Spleen (tissue), 11 donors: ENCODE results near the gene GDPD3. TPM values are rescaled to one million over a fixed set of nuclear protein-coding genes. Genes with fewer than 3 reads are reported as not detected.

Experiments used
- DNase-seq: peaks from one replicate; pipeline ENCODE4 v3.0.0-alpha.2; 2020
- H3K27ac ChIP-seq, 8 donors: fragments of 200-600 bp; sonication (generic) in 7 of 8; 1 replicate in 4 of 8; 2 replicates in 4 of 8; pipeline versions ENCODE4 v1.5.0 to v1.8.0; 2016 to 2021; ENCODE audit warnings: inconsistent platforms in 4 of 8, mild to moderate bottlenecking in 4 of 8, moderate library complexity in 1 of 8
- H3K27me3 ChIP-seq, 7 donors: fragments of 200-600 bp; sonication (generic) in 6 of 7; replicated peaks in 1 of 7; 1 replicate in 4 of 7; 2 replicates in 3 of 7; pipeline versions ENCODE4 v1.5.0 to v1.8.0; 2016 to 2021; ENCODE audit warnings: inconsistent platforms in 3 of 7, mild to moderate bottlenecking in 1 of 7
- H3K36me3 ChIP-seq, 6 donors: fragments of 200-600 bp; sonication (generic) in 5 of 6; 1 replicate in 4 of 6; 2 replicates in 2 of 6; pipeline versions ENCODE4 v1.5.0 to v1.8.0; 2016 to 2021; ENCODE audit warnings: inconsistent platforms in 2 of 6
- H3K4me1 ChIP-seq, 6 donors: fragments of 200-600 bp; sonication (generic) in 5 of 6; 1 replicate in 3 of 6; 2 replicates in 3 of 6; pipeline versions ENCODE4 v1.5.0 to v1.8.0; 2016 to 2021; ENCODE audit warnings: inconsistent platforms in 3 of 6
- H3K4me3 ChIP-seq, 8 donors: fragments of 200-600 bp; sonication (generic) in 7 of 8; 1 replicate in 4 of 8; 2 replicates in 4 of 8; pipeline versions ENCODE4 v1.5.0 to v1.8.0; 2016 to 2021; ENCODE audit warnings: inconsistent platforms in 4 of 8, mild to moderate bottlenecking in 4 of 8, moderate library complexity in 2 of 8
- H3K9me3 ChIP-seq, 8 donors: fragments of 200-600 bp; sonication (generic) in 7 of 8; 1 replicate in 4 of 8; 2 replicates in 4 of 8; pipeline versions ENCODE4 v1.5.0 to v1.8.0; 2016 to 2021; ENCODE audit warnings: inconsistent platforms in 4 of 8
- POLR2A ChIP-seq, 3 donors: fragments of 450-650 bp; IDR thresholded peaks; one replicate each; pipeline ENCODE4 v1.5.1; 2017; ENCODE audit warnings: antibody characterized with exemption in 3 of 3, mild to moderate bottlenecking in 1 of 3
- POLR2AphosphoS5 ChIP-seq, 3 donors: sonication (generic); formaldehyde crosslinking; IDR thresholded peaks; one replicate each; pipeline ENCODE4 v1.5.1; 2017; ENCODE audit warnings: antibody characterized with exemption in 3 of 3
- WGBS, 5 donors: extraction: QIAGEN DNeasy Blood & Tissue Kit in 3 of 5; methylation state at CpG; one replicate each; pipeline versions ENCODE4 v1.1.5 to v1.1.7; 2013 to 2018; 5-methylcytosine and 5-hydroxymethylcytosine counted together
- intact Hi-C: fragments of 100-400 bp; cut with DNase I; formaldehyde crosslinking; loops from one replicate; pipeline ENCODE4 v1.15.0; 2023; ENCODE audit warnings: low total_unique reads
- polyA plus RNA-seq, 3 donors: library from polyadenylated mRNA; stranded (reverse); fragments of 200-250 nt; gene quantifications; one replicate each; pipeline ENCODE4 v1.2.1, GENCODE V29; 2013
- total RNA-seq, 7 donors: library from RNA; depleted of rRNA in 3 of 7; stranded (reverse); fragments of >200 nt in 3 of 7; fragmentation: NEBNext Ultra II Directional in 4 of 7; extraction: Animal tissue kit (Norgen Biotek cat#: 25700) in 4 of 7; gene quantifications; one replicate each; pipeline versions ENCODE4 v1.1.0 to v1.2.1, GENCODE V29; 2016 to 2021
- TF ChIP-seq, protein P1 (sequence below), 11 experiments: fragments of 200-600 bp in 7 of 11; fragments of 450-650 bp in 4 of 11; sonication (generic) in 4 of 11; IDR thresholded peaks in 8 of 11; conservative IDR thresholded peaks in 3 of 11; 1 replicate in 7 of 11; 2 replicates in 4 of 11; pipeline versions ENCODE4 v1.4.0 to v1.8.0; 2016 to 2021; ENCODE audit warnings: antibody characterized with exemption in 11 of 11, inconsistent platforms in 4 of 11, mild to moderate bottlenecking in 1 of 11
- donor health status: healthy with polysubstance abuse.
- donor health status: DM: no; HTN: no; CAD: no; lungs with moderate emphysema.
- donor health status: DM: no; HTN: no; CAD: no.
- donor health status: Bipolar disorder and iron deficiency.
- donor health status: healthy.
- donor health status: DM: no; HTN: no; CAD: no.
- donor health status: DM: yes; HTN: yes; CAD: no.

Gene GDPD3
- total and polyA plus RNA-seq, 10 donors: 4.3 to 18.0 (median 10.7) TPM

GRCh38 chr16:30060346-30060745, 53.0 kb downstream of the GDPD3 start:
- H3K27ac ChIP-seq: no peak overlapping the region
- intact Hi-C loops: no loop called here
- DNase-seq: no peak
- TF ChIP-seq POLR2AphosphoS5 (IDR thresholded peaks at IDR 0.05) (no peak), POLR2A (IDR thresholded peaks at IDR 0.05) (no peak)
- TF ChIP-seq, protein P1, sequence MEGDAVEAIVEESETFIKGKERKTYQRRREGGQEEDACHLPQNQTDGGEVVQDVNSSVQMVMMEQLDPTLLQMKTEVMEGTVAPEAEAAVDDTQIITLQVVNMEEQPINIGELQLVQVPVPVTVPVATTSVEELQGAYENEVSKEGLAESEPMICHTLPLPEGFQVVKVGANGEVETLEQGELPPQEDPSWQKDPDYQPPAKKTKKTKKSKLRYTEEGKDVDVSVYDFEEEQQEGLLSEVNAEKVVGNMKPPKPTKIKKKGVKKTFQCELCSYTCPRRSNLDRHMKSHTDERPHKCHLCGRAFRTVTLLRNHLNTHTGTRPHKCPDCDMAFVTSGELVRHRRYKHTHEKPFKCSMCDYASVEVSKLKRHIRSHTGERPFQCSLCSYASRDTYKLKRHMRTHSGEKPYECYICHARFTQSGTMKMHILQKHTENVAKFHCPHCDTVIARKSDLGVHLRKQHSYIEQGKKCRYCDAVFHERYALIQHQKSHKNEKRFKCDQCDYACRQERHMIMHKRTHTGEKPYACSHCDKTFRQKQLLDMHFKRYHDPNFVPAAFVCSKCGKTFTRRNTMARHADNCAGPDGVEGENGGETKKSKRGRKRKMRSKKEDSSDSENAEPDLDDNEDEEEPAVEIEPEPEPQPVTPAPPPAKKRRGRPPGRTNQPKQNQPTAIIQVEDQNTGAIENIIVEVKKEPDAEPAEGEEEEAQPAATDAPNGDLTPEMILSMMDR (IDR thresholded peaks at IDR 0.05 in 8 of 11, conservative IDR thresholded peaks at IDR 0.05 in 3 of 11): no peak
- 79 to 89% (median 87%) methylated on average over 4 of the region's 4 CpGs for WGBS, 5 donors
- peaks cover 8 to 26% (median 15%) of the 10 kb centered on the region in 6 donors for H3K4me1 ChIP-seq
- no peaks in the 10 kb centered on the region for H3K36me3 ChIP-seq
- no peaks in the 10 kb centered on the region for H3K9me3 ChIP-seq
- H3K27me3 ChIP-seq: no peaks in the 10 kb centered on the region
- H3K4me3 ChIP-seq: no peak overlapping the region

DNA sequence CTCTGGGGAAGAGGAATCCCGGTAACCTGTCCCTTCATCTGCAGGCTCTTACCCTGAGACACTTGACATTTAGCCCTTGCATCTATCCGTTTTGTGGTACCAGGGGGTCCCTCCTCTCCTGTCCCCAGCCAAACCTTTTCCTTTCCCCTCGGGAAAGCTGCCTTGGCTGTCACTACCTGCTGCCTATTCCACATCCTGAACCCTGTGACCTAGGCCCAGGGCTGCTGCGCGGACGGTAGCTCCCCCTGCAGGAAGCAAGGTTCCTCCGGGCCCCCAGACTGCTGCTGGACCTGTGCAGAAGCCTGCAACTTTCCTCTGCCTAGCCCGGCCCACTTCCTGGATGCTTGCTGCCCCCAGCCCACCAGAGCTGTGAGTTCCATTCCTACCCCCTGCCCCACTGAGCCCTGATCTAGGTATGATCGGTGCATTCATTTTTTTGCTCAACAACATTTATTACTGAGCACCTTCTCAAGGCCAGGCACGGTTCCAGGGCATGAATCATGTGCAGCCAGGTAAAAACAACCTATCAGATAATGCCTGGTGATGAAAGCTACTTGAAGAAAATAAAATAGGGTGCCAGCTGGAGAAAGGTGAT, 58.3 kb downstream of the GDPD3 start:
- Histone ChIP-seq H3K4me1 (peaks cover 6 to 37% (median 20%) of the 10 kb centered on the region in 6 donors), H3K4me3 (no peak overlapping the region), H3K36me3 (no peaks in the 10 kb centered on the region), H3K27ac (no peak overlapping the region), H3K9me3 (no peaks in the 10 kb centered on the region), H3K27me3 (no peaks in the 10 kb centered on the region)
- TF ChIP-seq, protein P1 (IDR thresholded peaks at IDR 0.05 in 8 of 11, conservative IDR thresholded peaks at IDR 0.05 in 3 of 11): peak in 9 of 11 experiments; percentile 14 to 61 (median 34)
- TF ChIP-seq POLR2A (IDR thresholded peaks at IDR 0.05) (no peak), POLR2AphosphoS5 (IDR thresholded peaks at IDR 0.05) (no peak)
- WGBS, 5 donors: 32 to 48% (median 38%) methylated on average over 7 to 10 of the region's 10 CpGs
- intact Hi-C loops: no loop called here
- peak; percentile 81 for DNase-seq

Other genes with a start within 250 kb of the GDPD3 start
- gene SEZ6L2, start 214.0 kb downstream of the GDPD3 start, total RNA-seq: 1 to 10 TPM; 1.9 to 4.1 (median 2.7) TPM
- 1 to 10 TPM in 1 of 3 donors, under 1 TPM in 2; 0.35 to 1.4 (median 0.54) TPM for gene SEZ6L2, start 214.0 kb downstream of the GDPD3 start, polyA plus RNA-seq
- gene ASPHD1, start 213.0 kb downstream of the GDPD3 start, total RNA-seq: under 1 TPM in 3 of 7 donors, not detected in 4; 0.51 to 0.87 (median 0.66) TPM
- 1 to 10 TPM in 1 of 3 donors, under 1 TPM in 2; 0.28 to 1.6 (median 0.99) TPM for gene ASPHD1, start 213.0 kb downstream of the GDPD3 start, polyA plus RNA-seq
- gene KCTD13, start 187.3 kb downstream of the GDPD3 start, total RNA-seq: 10 to 100 TPM; 20.7 to 59.3 (median 34.7) TPM
- gene KCTD13, start 187.3 kb downstream of the GDPD3 start, polyA plus RNA-seq: 10 to 100 TPM; 11.2 to 18.9 (median 15.3) TPM
- gene TMEM219, start 151.5 kb downstream of the GDPD3 start, total RNA-seq: 100 to 1,000 TPM in 5 of 7 donors, 10 to 100 TPM in 2; 89.3 to 135 (median 107) TPM
- gene TMEM219, start 151.5 kb downstream of the GDPD3 start, polyA plus RNA-seq: 100 to 1,000 TPM; 144 to 191 (median 155) TPM
- 10 to 100 TPM; 60.0 to 96.5 (median 78.6) TPM for gene TAOK2, start 139.7 kb downstream of the GDPD3 start, total RNA-seq
- 10 to 100 TPM; 13.2 to 52.0 (median 18.5) TPM for gene TAOK2, start 139.7 kb downstream of the GDPD3 start, polyA plus RNA-seq
- gene HIRIP3, start 117.9 kb downstream of the GDPD3 start, total RNA-seq: 10 to 100 TPM in 6 of 7 donors, 1 to 10 TPM in 1; 10.0 to 17.7 (median 13.4) TPM
- gene HIRIP3, start 117.9 kb downstream of the GDPD3 start, polyA plus RNA-seq: 10 to 100 TPM; 12.5 to 16.1 (median 15.5) TPM
- 10 to 100 TPM; 62.6 to 89.5 (median 72.6) TPM for gene INO80E, start 117.3 kb downstream of the GDPD3 start, total RNA-seq
- gene INO80E, start 117.3 kb downstream of the GDPD3 start, polyA plus RNA-seq: 10 to 100 TPM; 47.9 to 93.3 (median 57.1) TPM
- 1 to 10 TPM in 6 of 7 donors, under 1 TPM in 1; 0.74 to 4.2 (median 2.5) TPM for gene DOC2A, start 102.5 kb downstream of the GDPD3 start, total RNA-seq
- 1 to 10 TPM; 2.0 to 4.8 (median 2.3) TPM for gene DOC2A, start 102.5 kb downstream of the GDPD3 start, polyA plus RNA-seq
- gene C16orf92, start 90.3 kb downstream of the GDPD3 start, total RNA-seq: not detected
- not detected for gene C16orf92, start 90.3 kb downstream of the GDPD3 start, polyA plus RNA-seq
- gene TLCD3B, start 82.3 kb downstream of the GDPD3 start, total RNA-seq: not detected
- under 1 TPM in 2 of 3 donors, not detected in 1; 0.09 to 0.10 TPM for gene TLCD3B, start 82.3 kb downstream of the GDPD3 start, polyA plus RNA-seq
- gene ALDOA, start 47.8 kb downstream of the GDPD3 start, total RNA-seq: 100 to 1,000 TPM; 579 to 880 (median 622) TPM
- gene ALDOA, start 47.8 kb downstream of the GDPD3 start, polyA plus RNA-seq: 100 to 1,000 TPM; 424 to 551 (median 496) TPM
- 10 to 100 TPM; 43.9 to 88.6 (median 74.8) TPM for gene PPP4C, start 37.5 kb downstream of the GDPD3 start, total RNA-seq
- gene PPP4C, start 37.5 kb downstream of the GDPD3 start, polyA plus RNA-seq: 100 to 1,000 TPM in 1 of 3 donors, 10 to 100 TPM in 2; 73.0 to 128 (median 91.1) TPM
- 1 to 10 TPM in 5 of 7 donors, under 1 TPM in 1, not detected in 1; 0.66 to 3.4 (median 2.2) TPM for gene TBX6, start 21.6 kb downstream of the GDPD3 start, total RNA-seq
- 1 to 10 TPM; 1.4 to 2.2 (median 1.6) TPM for gene TBX6, start 21.6 kb downstream of the GDPD3 start, polyA plus RNA-seq
- gene YPEL3, start 17.3 kb downstream of the GDPD3 start, total RNA-seq: 100 to 1,000 TPM; 108 to 208 (median 127) TPM
- gene YPEL3, start 17.3 kb downstream of the GDPD3 start, polyA plus RNA-seq: 100 to 1,000 TPM; 152 to 234 (median 223) TPM
- gene MAPK3, start 9.7 kb upstream of the GDPD3 start, total RNA-seq: 100 to 1,000 TPM in 1 of 7 donors, 10 to 100 TPM in 6; 42.3 to 117 (median 93.0) TPM
- gene MAPK3, start 9.7 kb upstream of the GDPD3 start, polyA plus RNA-seq: 10 to 100 TPM; 28.3 to 61.4 (median 32.8) TPM
- 100 to 1,000 TPM; 346 to 602 (median 413) TPM for gene CORO1A, start 70.1 kb upstream of the GDPD3 start, total RNA-seq
- 100 to 1,000 TPM; 667 to 757 (median 675) TPM for gene CORO1A, start 70.1 kb upstream of the GDPD3 start, polyA plus RNA-seq
- 100 to 1,000 TPM in 4 of 7 donors, 10 to 100 TPM in 3; 51.0 to 391 (median 105) TPM for gene BOLA2B, start 80.1 kb upstream of the GDPD3 start, total RNA-seq
- gene BOLA2B, start 80.1 kb upstream of the GDPD3 start, polyA plus RNA-seq: 100 to 1,000 TPM; 262 to 413 (median 307) TPM
- gene SLX1A, start 80.3 kb upstream of the GDPD3 start, total RNA-seq: 10 to 100 TPM; 49.0 to 91.4 (median 67.6) TPM
- 10 to 100 TPM; 73.6 to 77.2 (median 75.1) TPM for gene SLX1A, start 80.3 kb upstream of the GDPD3 start, polyA plus RNA-seq
- gene SULT1A3, start 85.7 kb upstream of the GDPD3 start, total RNA-seq: 10 to 100 TPM; 15.1 to 33.8 (median 20.4) TPM
- gene SULT1A3, start 85.7 kb upstream of the GDPD3 start, polyA plus RNA-seq: 100 to 1,000 TPM in 1 of 3 donors, 10 to 100 TPM in 2; 45.7 to 120 (median 74.1) TPM
- 10 to 100 TPM in 3 of 7 donors, 1 to 10 TPM in 4; 2.7 to 41.9 (median 6.8) TPM for gene NPIPB13, start 134.9 kb upstream of the GDPD3 start, total RNA-seq
- 1 to 10 TPM; 3.9 to 7.8 (median 4.9) TPM for gene NPIPB13, start 134.9 kb upstream of the GDPD3 start, polyA plus RNA-seq
- gene CD2BP2, start 241.8 kb upstream of the GDPD3 start, total RNA-seq: 10 to 100 TPM; 33.9 to 60.0 (median 55.8) TPM
- gene CD2BP2, start 241.8 kb upstream of the GDPD3 start, polyA plus RNA-seq: 10 to 100 TPM; 27.8 to 42.9 (median 42.9) TPM